KOPT-K1 (cell line): ENCODE measurements around the gene SHMT1.
A peak's percentile ranks its signal among the peaks of the same experiment; 100 is the strongest.
"Not testable (repeated sequence)": the region's sequence is repeated elsewhere in the genome, so short reads cannot be mapped to it uniquely, and the experiment has no call there.

ENCODE experiments used
- H3K27ac ChIP-seq: fragments of 200-600 bp; sonication (generic); 2 replicates; pipeline ENCODE4 v1.5.1; 2016; ENCODE audit warnings: antibody characterized with exemption, mild to moderate bottlenecking, low read depth, low read length; ENCODE audit not compliant: poor library complexity, severe bottlenecking
- H3K36me3 ChIP-seq: fragments of 200-600 bp; sonication (generic); 2 replicates; pipeline ENCODE4 v1.5.1; 2017; ENCODE audit warnings: antibody characterized with exemption, mild to moderate bottlenecking, low read length, moderate library complexity; ENCODE audit not compliant: insufficient read depth
- H3K9me3 ChIP-seq: fragments of 200-600 bp; sonication (generic); 2 replicates; pipeline ENCODE4 v1.5.1; 2017; ENCODE audit warnings: antibody characterized with exemption, low read length, mild to moderate bottlenecking; ENCODE audit not compliant: insufficient read depth, poor library complexity, severe bottlenecking

The SHMT1 gene

DNA sequence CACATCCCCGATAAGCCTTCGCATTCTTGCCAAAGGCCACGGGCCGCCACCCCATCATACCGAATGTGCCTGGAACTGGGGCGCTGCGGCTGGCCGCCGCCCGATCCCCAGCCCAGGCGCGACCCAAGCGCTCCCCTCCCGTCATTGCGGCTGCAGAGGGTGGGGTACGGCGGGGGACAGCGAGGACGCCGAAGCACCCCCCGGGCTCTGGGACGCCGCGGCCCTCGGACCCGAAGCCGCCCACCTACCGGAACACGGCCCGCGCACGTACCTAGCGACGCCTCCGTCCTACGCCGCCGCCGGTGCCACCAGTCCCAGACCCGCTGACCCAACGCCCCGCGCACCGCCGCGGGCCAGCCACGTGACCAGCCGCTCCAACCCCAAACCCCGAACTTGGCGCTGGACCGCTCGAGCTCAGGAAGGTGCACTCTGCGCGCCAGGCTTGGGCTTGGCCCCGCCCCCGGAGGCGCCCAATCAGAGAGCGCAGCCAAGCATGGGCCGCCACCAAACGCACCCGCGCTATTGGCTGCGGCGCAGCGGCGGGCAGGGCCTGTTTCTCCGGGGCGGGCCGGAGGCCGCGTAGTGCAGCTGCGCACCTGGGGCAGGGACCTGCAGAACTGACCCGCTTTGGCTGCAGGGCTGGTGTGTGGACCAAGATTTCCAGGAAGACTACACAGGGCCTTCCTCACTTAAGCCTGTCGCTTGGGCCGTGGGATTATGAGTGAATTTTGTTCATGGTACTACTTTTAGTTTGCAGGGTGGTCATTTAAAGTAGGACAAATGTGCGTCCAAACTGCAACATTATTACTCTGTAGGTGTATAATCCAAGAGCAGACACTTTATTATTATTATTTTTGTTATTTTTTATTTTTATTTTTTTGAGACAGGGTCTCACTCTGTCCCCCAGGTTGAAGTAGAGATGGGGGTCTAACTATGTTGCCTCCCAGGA is at the start of gene SHMT1:
TSS of gene SHMT1 (minus strand) at position 450 of the 949 bp plus-strand sequence. CDS start 7,569 bp downstream, outside the sequence.
- H3K36me3 ChIP-seq, result peaks cover 23% of the 10 kb centered on the region
- H3K9me3 ChIP-seq, result no peaks in the 10 kb centered on the region
- H3K27ac ChIP-seq, result peak within 1 kb of the TSS; percentile 69

GRCh38 chr17:18412001-18412538 is 48.7 kb upstream of the SHMT1 start:
- H3K9me3 ChIP-seq, H3K36me3 ChIP-seq: not testable (repeated sequence)
- H3K27ac ChIP-seq, result peak overlapping the region; percentile 97

DNA sequence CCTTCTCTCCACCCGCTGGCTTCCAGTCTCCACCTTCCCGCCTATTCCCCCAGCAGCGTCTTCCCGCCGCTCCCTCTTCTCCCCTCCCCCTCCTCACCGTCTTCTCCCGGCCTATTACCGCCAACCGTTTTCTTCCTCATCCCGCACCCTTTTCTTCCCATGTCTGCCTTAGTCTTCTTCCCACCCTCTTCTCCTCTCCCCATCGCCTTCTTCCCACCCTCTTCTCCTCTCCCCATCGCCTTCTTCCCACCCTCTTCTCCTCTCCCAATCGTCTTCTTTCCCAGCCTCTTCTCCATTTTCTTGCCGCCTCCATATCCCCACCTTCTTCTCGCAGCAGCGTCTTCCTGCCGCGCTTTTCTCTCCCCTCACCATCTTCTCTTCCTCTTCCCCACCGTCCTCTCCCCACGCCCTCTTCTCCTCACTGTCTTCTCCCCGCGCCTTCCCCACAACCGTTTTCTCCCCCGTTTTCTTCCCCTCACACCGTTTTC is 48.1 kb upstream of the SHMT1 start:
- H3K36me3 ChIP-seq, H3K9me3 ChIP-seq: not testable (repeated sequence)
- peak overlapping the region; percentile 97 for H3K27ac ChIP-seq

GRCh38 chr17:18410736-18411135 is 47.4 kb upstream of the SHMT1 start:
- not testable (repeated sequence) for H3K9me3 ChIP-seq, H3K36me3 ChIP-seq
- peak overlapping the region; percentile 97 for H3K27ac ChIP-seq

DNA sequence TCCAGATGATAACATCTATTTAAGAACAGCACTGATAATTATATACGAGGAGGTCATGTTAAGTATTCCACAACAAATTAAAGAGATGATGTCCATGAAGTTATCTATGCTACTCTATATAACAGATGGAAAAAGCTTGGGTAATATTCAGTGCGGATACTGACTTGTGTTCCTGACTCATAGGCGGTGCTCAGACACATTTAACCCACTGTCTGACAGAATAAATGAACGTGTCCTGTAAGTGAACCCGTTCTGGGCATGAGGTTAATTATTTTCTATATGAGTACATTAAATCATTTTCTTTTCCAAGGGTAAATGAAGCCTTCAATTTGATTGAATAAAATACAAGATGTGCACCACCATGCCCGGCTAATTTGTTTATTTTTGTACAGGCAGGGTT is 46.0 kb upstream of the SHMT1 start:
- not testable (repeated sequence) for H3K27ac ChIP-seq, H3K36me3 ChIP-seq, H3K9me3 ChIP-seq

- not testable (repeated sequence) for H3K9me3 ChIP-seq, H3K36me3 ChIP-seq, H3K27ac ChIP-seq
These were observed 45.6 kb upstream of the SHMT1 start for GRCh38 chr17:18408906-18409305.

DNA sequence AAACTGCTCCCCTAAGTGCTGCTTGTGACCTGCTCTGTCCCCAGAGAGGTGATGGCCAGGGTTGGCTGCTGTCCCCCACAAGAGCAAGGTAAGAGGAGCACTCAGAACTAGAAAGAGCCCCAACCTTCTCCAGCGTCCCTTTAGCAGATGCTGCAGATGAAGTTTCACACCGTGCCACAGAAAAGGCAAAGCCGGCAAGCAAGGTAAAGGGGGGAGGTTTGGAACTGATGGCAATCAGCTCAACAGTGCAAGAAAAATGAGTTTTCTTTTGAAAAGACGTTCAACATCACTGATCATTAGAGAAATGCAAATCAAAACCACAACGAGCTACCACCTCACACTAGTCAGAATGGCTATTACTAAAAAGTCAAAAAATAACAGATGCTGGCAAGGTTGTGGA is 40.3 kb upstream of the SHMT1 start:
- not testable (repeated sequence) for H3K36me3 ChIP-seq, H3K9me3 ChIP-seq, H3K27ac ChIP-seq

DNA sequence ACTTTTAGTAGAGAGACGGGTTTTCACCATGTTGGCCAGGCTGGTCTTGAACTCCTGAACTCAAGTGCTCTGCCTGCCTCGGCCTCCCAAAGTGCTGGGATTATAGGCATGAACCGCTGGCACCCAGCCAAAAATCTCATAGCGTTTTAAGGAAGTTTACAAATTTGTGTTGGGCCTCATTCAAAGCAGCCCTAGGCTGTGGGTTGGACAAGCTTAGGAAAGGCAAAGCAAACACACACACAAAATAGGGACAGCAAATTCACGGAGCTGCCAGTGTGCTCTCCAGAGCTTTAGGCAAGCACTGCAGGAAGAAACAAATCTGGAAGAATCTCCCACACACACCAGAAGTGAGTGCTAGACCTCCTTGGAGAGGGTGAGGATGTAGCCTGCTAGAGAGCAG is 39.8 kb upstream of the SHMT1 start:
- not testable (repeated sequence) for H3K27ac ChIP-seq, H3K9me3 ChIP-seq, H3K36me3 ChIP-seq

GRCh38 chr17:18401872-18402590 is 38.7 kb upstream of the SHMT1 start:
- not testable (repeated sequence) for H3K36me3 ChIP-seq, H3K9me3 ChIP-seq, H3K27ac ChIP-seq

GRCh38 chr17:18388728-18389127 is 25.4 kb upstream of the SHMT1 start:
- not testable (repeated sequence) for H3K36me3 ChIP-seq, H3K9me3 ChIP-seq, H3K27ac ChIP-seq

DNA sequence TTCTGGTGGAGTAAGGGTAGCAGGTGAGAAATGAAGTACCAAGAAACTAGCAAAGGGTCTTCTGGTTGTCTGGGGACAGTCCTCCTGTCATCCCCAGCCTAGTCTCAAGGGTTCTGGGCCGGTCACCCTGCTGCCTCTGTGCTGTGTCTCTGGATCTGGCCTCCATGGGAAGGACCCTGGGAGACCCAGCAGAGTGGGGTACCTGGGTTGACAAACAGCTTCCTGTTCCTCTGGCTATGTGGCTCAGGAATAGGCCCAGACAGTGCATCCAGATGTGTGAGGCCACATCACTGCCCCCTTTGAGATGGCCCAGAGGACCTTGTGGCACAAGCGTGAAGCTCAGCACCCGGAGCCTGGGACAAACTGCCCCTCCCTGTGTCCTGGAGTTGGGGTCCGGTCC is 24.9 kb upstream of the SHMT1 start:
- not testable (repeated sequence) for H3K36me3 ChIP-seq, H3K9me3 ChIP-seq, H3K27ac ChIP-seq

- not testable (repeated sequence) for H3K27ac ChIP-seq, H3K9me3 ChIP-seq, H3K36me3 ChIP-seq
These were observed 24.2 kb upstream of the SHMT1 start for GRCh38 chr17:18387583-18387982.

GRCh38 chr17:18384271-18384670 is 20.9 kb upstream of the SHMT1 start:
- not testable (repeated sequence) for H3K27ac ChIP-seq, H3K36me3 ChIP-seq, H3K9me3 ChIP-seq

DNA sequence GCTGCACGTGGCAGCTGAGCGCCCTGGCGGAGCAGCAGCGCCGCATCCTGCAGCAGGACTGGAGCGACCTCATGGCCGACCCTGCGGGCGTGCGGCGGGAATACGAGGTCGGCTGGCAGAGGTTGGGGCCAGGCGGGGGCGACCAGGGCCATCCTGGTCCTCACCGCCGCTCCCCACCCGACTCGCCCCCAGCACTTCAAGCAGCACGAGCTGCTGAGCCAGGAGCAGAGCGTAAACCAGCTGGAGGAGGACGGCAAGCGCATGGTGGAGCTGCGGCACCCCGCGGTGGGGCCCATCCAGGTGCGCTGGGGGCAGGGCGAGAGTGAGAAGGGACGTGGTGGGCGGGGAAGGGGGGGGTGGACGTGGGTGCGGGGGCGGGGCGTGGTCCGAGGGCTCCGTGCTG is 19.7 kb upstream of the SHMT1 start:
- not testable (repeated sequence) for H3K36me3 ChIP-seq, H3K9me3 ChIP-seq, H3K27ac ChIP-seq

- Histone ChIP-seq H3K9me3 (no peaks in the 10 kb centered on the region), H3K27ac (no peak overlapping the region), H3K36me3 (no peaks in the 10 kb centered on the region)
These were observed 19.2 kb upstream of the SHMT1 start for GRCh38 chr17:18382441-18383078.
